ENCODE data around the gene ARID1B. TPM values are rescaled to one million over a fixed set of nuclear protein-coding genes. Genes with fewer than 3 reads are reported as not detected.
A peak's percentile ranks its signal among the peaks of the same experiment; 100 is the strongest.

Gene ARID1B
- total and polyA plus RNA-seq, 9 of the 15 experiments (the other 6 are each of a cell fraction or from before 2014, with no cell fraction given): 12.5 to 50.5 (median 25.8) TPM

DNA sequence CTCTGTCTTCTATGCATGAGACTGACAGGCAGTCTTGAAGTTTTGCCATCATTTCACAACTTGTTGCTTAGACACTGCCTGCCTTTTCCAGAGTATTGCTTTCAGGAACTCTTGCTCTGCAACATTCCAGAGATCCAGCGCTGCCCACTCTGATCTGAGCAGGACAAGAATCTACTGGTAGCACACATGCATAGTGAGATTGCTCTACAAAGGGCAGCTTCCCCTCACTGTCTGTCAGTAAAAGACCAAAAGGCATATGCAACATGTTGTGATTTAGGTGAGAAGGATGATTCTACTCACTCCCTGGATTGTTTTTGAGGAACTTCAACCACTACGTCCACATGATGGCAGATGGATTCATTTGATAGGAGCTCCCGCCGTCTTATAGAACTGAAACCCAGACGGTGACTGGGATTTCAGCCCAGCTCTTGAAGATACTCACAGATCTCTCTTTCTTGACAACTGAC lies 259.1 kb downstream of the ARID1B start (continued):
- TF ChIP-seq RCOR1 (IDR thresholded peaks at IDR 0.05; ENCODE audit: borderline replicate concordance in 1 of 2, low read depth in 2 of 2, low read length in 2 of 2) (peak in 1 of 2 experiments; percentile 43; a peak in 1 of 4 replicates), FOXK1 (CRISPR knock-in tag; IDR thresholded peaks at IDR 0.05; ENCODE audit: borderline replicate concordance) (no peak), ASH1L (IDR thresholded peaks at IDR 0.05; ENCODE audit: borderline replicate concordance, low read depth, partially characterized antibody) (no peak), ZNF511 (CRISPR knock-in tag; IDR thresholded peaks at IDR 0.05) (no peak), SMC3 (conservative IDR thresholded peaks at IDR 0.05; ENCODE audit: insufficient read depth, low read depth, low read length) (no peak), ZNF740 (CRISPR knock-in tag; IDR thresholded peaks at IDR 0.05) (no peak), ZNF740 (tag; IDR thresholded peaks at IDR 0.05) (no peak), ADNP (tag; IDR thresholded peaks at IDR 0.05) (no peak), CXXC5 (CRISPR knock-in tag; IDR thresholded peaks at IDR 0.05) (peak; percentile 45; the same call in 1 of the 2 replicates), STAT6 (CRISPR knock-in tag; IDR thresholded peaks at IDR 0.05) (no peak), TAL1 (IDR thresholded peaks at IDR 0.05) (peak; percentile 19; the same call in 1 of the 2 replicates), ARID1B (IDR thresholded peaks at IDR 0.05) (0 out of 2 replicates have a peak, but pooled peaks have one; percentile 35), EP300 (IDR thresholded peaks at IDR 0.05; ENCODE audit: low read length) (0 out of 2 replicates have a peak, but pooled peaks have one; percentile 3), MEIS2 (IDR thresholded peaks at IDR 0.05; ENCODE audit: partially characterized antibody) (peak; percentile 53)
